KMS-11 (cell line): Measurements from ENCODE around the gene ZNF860.

ENCODE experiments used
- H2AFZ ChIP-seq: fragments of 200-600 bp; sonication (generic); 2 replicates; pipeline ENCODE4 v1.6.1; 2016; ENCODE audit warnings: antibody characterized with exemption, mixed run types, low read depth
- H3K27ac ChIP-seq: fragments of 200-600 bp; sonication (generic); 2 replicates; pipeline ENCODE4 v1.6.1; 2016; ENCODE audit warnings: mild to moderate bottlenecking, mixed run types
- H3K27me3 ChIP-seq: fragments of 200-600 bp; sonication (generic); 2 replicates; pipeline ENCODE4 v1.6.1; 2017; ENCODE audit warnings: mild to moderate bottlenecking, low read depth, mixed run types, moderate library complexity; ENCODE audit not compliant: insufficient read depth
- H3K36me3 ChIP-seq: fragments of 200-600 bp; sonication (generic); 2 replicates; pipeline ENCODE4 v1.6.1; 2017; ENCODE audit warnings: mild to moderate bottlenecking, mixed run types; ENCODE audit not compliant: insufficient read depth
- H3K4me1 ChIP-seq: fragments of 200-600 bp; sonication (generic); 2 replicates; pipeline ENCODE4 v1.6.1; 2016; ENCODE audit warnings: mild to moderate bottlenecking, low read depth, mixed run types; ENCODE audit not compliant: poor library complexity, severe bottlenecking
- H3K4me2 ChIP-seq: fragments of 200-600 bp; sonication (generic); 2 replicates; pipeline ENCODE4 v1.7.0; 2016; ENCODE audit warnings: mild to moderate bottlenecking, mixed run types
- H3K4me3 ChIP-seq: fragments of 200-600 bp; sonication (generic); IDR thresholded peaks from 2 replicates; pipeline ENCODE4 v1.6.1; 2017; ENCODE audit warnings: low read depth, low read length, mixed read lengths; ENCODE audit not compliant: insufficient read depth
- H3K79me2 ChIP-seq: fragments of 200-600 bp; sonication (generic); 2 replicates; pipeline ENCODE4 v1.6.1; 2016; ENCODE audit warnings: low read depth, mixed run types; ENCODE audit not compliant: insufficient read depth
- H3K9ac ChIP-seq: fragments of 200-600 bp; sonication (generic); 2 replicates; pipeline ENCODE4 v1.6.1; 2016; ENCODE audit warnings: mild to moderate bottlenecking, mixed run types
- H4K20me1 ChIP-seq: fragments of 200-600 bp; sonication (generic); 2 replicates; pipeline ENCODE4 v1.6.1; 2016; ENCODE audit warnings: mild to moderate bottlenecking, mixed run types; ENCODE audit not compliant: insufficient read depth
- CTCF ChIP-seq: fragments of 200-600 bp; sonication (generic); conservative IDR thresholded peaks from 2 replicates; pipeline ENCODE4 v1.6.1; 2017; ENCODE audit warnings: low read depth, mild to moderate bottlenecking, antibody characterized with exemption, low read length, moderate library complexity, mixed read lengths

The ZNF860 gene

GRCh38 chr3:31977736-31978135 is 3.8 kb upstream of the ZNF860 start:
- H3K36me3 ChIP-seq: no peaks in the 10 kb centered on the region
- H3K4me2 ChIP-seq: no peak overlapping the region
- H3K27ac ChIP-seq: no peak overlapping the region
- no peak overlapping the region for H3K4me3 ChIP-seq
- H2AFZ ChIP-seq: no peak overlapping the region
- TF ChIP-seq CTCF: no peak
- H3K9ac ChIP-seq: no peak overlapping the region
- H4K20me1 ChIP-seq: no peaks in the 10 kb centered on the region
- no peaks in the 10 kb centered on the region for H3K27me3 ChIP-seq
- no peaks in the 10 kb centered on the region for H3K4me1 ChIP-seq
- H3K79me2 ChIP-seq: no peaks in the 10 kb centered on the region

GRCh38 chr3:31978553-31978952 is 3.0 kb upstream of the ZNF860 start:
- no peaks in the 10 kb centered on the region for H4K20me1 ChIP-seq
- H3K79me2 ChIP-seq: no peaks in the 10 kb centered on the region
- H3K4me3 ChIP-seq: no peak overlapping the region
- H3K4me1 ChIP-seq: no peaks in the 10 kb centered on the region
- H3K27me3 ChIP-seq: no peaks in the 10 kb centered on the region
- H3K27ac ChIP-seq: no peak overlapping the region
- H3K36me3 ChIP-seq: no peaks in the 10 kb centered on the region
- TF ChIP-seq CTCF: no peak
- H2AFZ ChIP-seq: no peak overlapping the region
- H3K4me2 ChIP-seq: no peak overlapping the region
- H3K9ac ChIP-seq: no peak overlapping the region

GRCh38 chr3:31979001-31979697 is 2.4 kb upstream of the ZNF860 start:
- Histone ChIP-seq H3K9ac (no peak overlapping the region), H3K27ac (no peak overlapping the region), H3K4me1 (no peaks in the 10 kb centered on the region), H3K27me3 (no peaks in the 10 kb centered on the region), H4K20me1 (no peaks in the 10 kb centered on the region), H2AFZ (no peak overlapping the region), H3K36me3 (no peaks in the 10 kb centered on the region), H3K4me3 (no peak overlapping the region), H3K4me2 (no peak overlapping the region), H3K79me2 (no peaks in the 10 kb centered on the region)
- no peak for TF ChIP-seq CTCF

- no peak overlapping the region for H3K4me3 ChIP-seq
- no peak overlapping the region for H3K27ac ChIP-seq
- no peaks in the 10 kb centered on the region for H3K4me1 ChIP-seq
- H3K27me3 ChIP-seq: no peaks in the 10 kb centered on the region
- no peak for TF ChIP-seq CTCF
- no peaks in the 10 kb centered on the region for H3K79me2 ChIP-seq
- no peak overlapping the region for H2AFZ ChIP-seq
- H3K9ac ChIP-seq: no peak overlapping the region
- H4K20me1 ChIP-seq: no peaks in the 10 kb centered on the region
- no peaks in the 10 kb centered on the region for H3K36me3 ChIP-seq
- H3K4me2 ChIP-seq: no peak overlapping the region
These were observed 882 bp upstream of the ZNF860 start for GRCh38 chr3:31980530-31981205.
